Measurements from ENCODE around the gene AJM1. TPM values are rescaled to one million over a fixed set of nuclear protein-coding genes. Genes with fewer than 3 reads are reported as not detected.

The AJM1 gene
- polyA plus RNA-seq, 1 donor from 2014 or later: 1.5 TPM

GRCh38 chr9:136803551-136804508 is 38.4 kb upstream of the AJM1 start:
- Histone ChIP-seq H3K27ac (ENCODE audit: low read length) (no peak overlapping the region), H3K9me2 (ENCODE audit: insufficient read depth, low read length) (no peaks in the 10 kb centered on the region), H3K79me2 (replicated peaks; ENCODE audit: insufficient read depth, low read length) (peaks cover 4% of the 10 kb centered on the region), H3F3A (ENCODE audit: insufficient read depth, low read length, poor library complexity, severe bottlenecking) (no peaks in the 10 kb centered on the region), H3K36me3 (ENCODE audit: insufficient read depth, low read length) (no peaks in the 10 kb centered on the region), H3K9ac (ENCODE audit: low read length) (no peak overlapping the region), H3K4me2 (ENCODE audit: low read length) (no peak overlapping the region), H4K20me1 (ENCODE audit: insufficient read depth) (no peaks in the 10 kb centered on the region), H3K4me3 (ENCODE audit: low read length) (no peak overlapping the region), H2AFZ (ENCODE audit: low read depth, low read length) (no peak overlapping the region), H3K27me3 (ENCODE audit: insufficient read depth, low read depth, low read length) (no peaks in the 10 kb centered on the region), H3K9me3 (ENCODE audit: low read length) (no peaks in the 10 kb centered on the region)
- TF ChIP-seq MXI1 (conservative IDR thresholded peaks at IDR 0.05; ENCODE audit: poor library complexity, severe bottlenecking): no peak
- no peak for TF ChIP-seq RAD21 (conservative IDR thresholded peaks at IDR 0.05)
- no peak for TF ChIP-seq POLR2AphosphoS5 (IDR thresholded peaks at IDR 0.05)
- TF ChIP-seq REST (IDR thresholded peaks at IDR 0.05; ENCODE audit: borderline replicate concordance): no peak
- no peak for TF ChIP-seq SMC3 (conservative IDR thresholded peaks at IDR 0.05; ENCODE audit: poor library complexity)
- TF ChIP-seq, protein P1, sequence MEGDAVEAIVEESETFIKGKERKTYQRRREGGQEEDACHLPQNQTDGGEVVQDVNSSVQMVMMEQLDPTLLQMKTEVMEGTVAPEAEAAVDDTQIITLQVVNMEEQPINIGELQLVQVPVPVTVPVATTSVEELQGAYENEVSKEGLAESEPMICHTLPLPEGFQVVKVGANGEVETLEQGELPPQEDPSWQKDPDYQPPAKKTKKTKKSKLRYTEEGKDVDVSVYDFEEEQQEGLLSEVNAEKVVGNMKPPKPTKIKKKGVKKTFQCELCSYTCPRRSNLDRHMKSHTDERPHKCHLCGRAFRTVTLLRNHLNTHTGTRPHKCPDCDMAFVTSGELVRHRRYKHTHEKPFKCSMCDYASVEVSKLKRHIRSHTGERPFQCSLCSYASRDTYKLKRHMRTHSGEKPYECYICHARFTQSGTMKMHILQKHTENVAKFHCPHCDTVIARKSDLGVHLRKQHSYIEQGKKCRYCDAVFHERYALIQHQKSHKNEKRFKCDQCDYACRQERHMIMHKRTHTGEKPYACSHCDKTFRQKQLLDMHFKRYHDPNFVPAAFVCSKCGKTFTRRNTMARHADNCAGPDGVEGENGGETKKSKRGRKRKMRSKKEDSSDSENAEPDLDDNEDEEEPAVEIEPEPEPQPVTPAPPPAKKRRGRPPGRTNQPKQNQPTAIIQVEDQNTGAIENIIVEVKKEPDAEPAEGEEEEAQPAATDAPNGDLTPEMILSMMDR (IDR thresholded peaks at IDR 0.05; ENCODE audit: poor library complexity, severe bottlenecking): no peak
- TF ChIP-seq EZH2 (IDR thresholded peaks at IDR 0.05; ENCODE audit: borderline replicate concordance, insufficient read depth, low read length, poor library complexity, severe bottlenecking): no peak
- no peak for TF ChIP-seq TAF1 (IDR thresholded peaks at IDR 0.05; ENCODE audit: low read depth)
- TF ChIP-seq EP300 (conservative IDR thresholded peaks at IDR 0.05; ENCODE audit: poor library complexity, severe bottlenecking): no peak

GRCh38 chr9:136804509-136805206 is 37.6 kb upstream of the AJM1 start:
- no peak for TF ChIP-seq SMC3 (conservative IDR thresholded peaks at IDR 0.05; ENCODE audit: poor library complexity)
- TF ChIP-seq, protein P1 (IDR thresholded peaks at IDR 0.05; ENCODE audit: poor library complexity, severe bottlenecking): no peak
- TF ChIP-seq RAD21 (conservative IDR thresholded peaks at IDR 0.05): no peak
- Histone ChIP-seq H2AFZ (ENCODE audit: low read depth, low read length) (no peak overlapping the region), H3F3A (ENCODE audit: insufficient read depth, low read length, poor library complexity, severe bottlenecking) (no peaks in the 10 kb centered on the region), H4K20me1 (ENCODE audit: insufficient read depth) (no peaks in the 10 kb centered on the region), H3K4me2 (ENCODE audit: low read length) (no peak overlapping the region), H3K9me3 (ENCODE audit: low read length) (no peaks in the 10 kb centered on the region), H3K36me3 (ENCODE audit: insufficient read depth, low read length) (no peaks in the 10 kb centered on the region), H3K9me2 (ENCODE audit: insufficient read depth, low read length) (no peaks in the 10 kb centered on the region), H3K9ac (ENCODE audit: low read length) (no peak overlapping the region), H3K27ac (ENCODE audit: low read length) (no peak overlapping the region), H3K79me2 (replicated peaks; ENCODE audit: insufficient read depth, low read length) (peaks cover 12% of the 10 kb centered on the region), H3K27me3 (ENCODE audit: insufficient read depth, low read depth, low read length) (no peaks in the 10 kb centered on the region), H3K4me3 (ENCODE audit: low read length) (no peak overlapping the region)
